Hepatocyte (in vitro differentiated cells): ENCODE data around the gene TMOD1. TPM values are rescaled to one million over a fixed set of nuclear protein-coding genes. Genes with fewer than 3 reads are reported as not detected.

Experiments
- DNase-seq: peaks from one replicate; pipeline ENCODE4 v3.0.0-alpha.2; 2016; ENCODE audit warnings: low spot score
- H2AFZ ChIP-seq: fragments of 200-600 bp; sonication (generic); 2 replicates; pipeline ENCODE4 v1.6.0; 2016; ENCODE audit warnings: antibody characterized with exemption, mild to moderate bottlenecking
- H3K27ac ChIP-seq: fragments of 200-600 bp; sonication (generic); 2 replicates; pipeline ENCODE4 v1.5.1; 2016; ENCODE audit warnings: mild to moderate bottlenecking
- H3K27me3 ChIP-seq: fragments of 200-600 bp; sonication (generic); 2 replicates; pipeline ENCODE4 v1.6.1; 2016
- H3K36me3 ChIP-seq: fragments of 200-600 bp; sonication (generic); replicated peaks from 2 replicates; pipeline ENCODE4 v1.5.1; 2016; ENCODE audit warnings: low read depth; ENCODE audit not compliant: insufficient read depth
- H3K4me1 ChIP-seq: fragments of 200-600 bp; sonication (generic); 2 replicates; pipeline ENCODE4 v1.5.1; 2016; ENCODE audit warnings: mild to moderate bottlenecking, moderate library complexity; ENCODE audit not compliant: insufficient read depth
- H3K4me2 ChIP-seq: fragments of 200-600 bp; sonication (generic); 2 replicates; pipeline ENCODE4 v1.6.0; 2016
- H3K4me3 ChIP-seq: fragments of 200-600 bp; sonication (generic); 2 replicates; pipeline ENCODE4 v1.5.1; 2016; ENCODE audit warnings: mild to moderate bottlenecking
- H3K79me2 ChIP-seq: fragments of 200-600 bp; sonication (generic); 2 replicates; pipeline ENCODE4 v1.6.0; 2017; ENCODE audit warnings: mild to moderate bottlenecking
- H3K9me2 ChIP-seq: fragments of 200-600 bp; sonication (generic); replicated peaks from 2 replicates; pipeline ENCODE4 v1.6.0; 2017; ENCODE audit warnings: mild to moderate bottlenecking; ENCODE audit not compliant: insufficient read depth
- H3K9me3 ChIP-seq: fragments of 200-600 bp; sonication (generic); 2 replicates; pipeline ENCODE4 v1.5.1; 2016; ENCODE audit warnings: low read depth, mild to moderate bottlenecking
- H4K20me1 ChIP-seq: fragments of 200-600 bp; sonication (generic); 2 replicates; pipeline ENCODE4 v1.6.0; 2016; ENCODE audit warnings: mild to moderate bottlenecking; ENCODE audit not compliant: insufficient read depth, poor library complexity, severe bottlenecking
- EZH2 ChIP-seq: fragments of 200-600 bp; sonication (generic); IDR thresholded peaks from 2 replicates; pipeline ENCODE4 v1.6.1; 2016; ENCODE audit warnings: antibody characterized with exemption, mild to moderate bottlenecking, borderline replicate concordance
- EZH2phosphoT487 ChIP-seq: fragments of 200-600 bp; sonication (generic); IDR thresholded peaks from one replicate; pipeline ENCODE4 v1.6.1; 2018; ENCODE audit warnings: antibody characterized with exemption, mild to moderate bottlenecking, low read depth, moderate library complexity; ENCODE audit not compliant: unreplicated experiment, severe bottlenecking
- WGBS: methylation state at CpG from one replicate; pipeline ENCODE4 v1.1.6; 2016; ENCODE audit warnings: low lambda C conversion rate; ENCODE audit errors: missing lambda C conversion rate; 5-methylcytosine and 5-hydroxymethylcytosine counted together
- polyA plus RNA-seq: library from polyadenylated mRNA; unstranded; fragments of >200 nt; fragmentation: Nextera tagmentation; extraction: Ambion mirVana; gene quantifications from 2 replicates; pipeline ENCODE4 v1.2.1, GENCODE V29; 2016
- total RNA-seq: library from RNA; depleted of rRNA; stranded (reverse); fragments of >200 nt; gene quantifications from 2 replicates; pipeline ENCODE4 v1.2.3, GENCODE V29; 2014
- TF ChIP-seq, protein P1 (sequence below): fragments of 200-600 bp; sonication (generic); IDR thresholded peaks from 2 replicates; pipeline ENCODE4 v1.5.1; 2016; ENCODE audit warnings: antibody characterized with exemption, mild to moderate bottlenecking; ENCODE audit not compliant: poor library complexity

The TMOD1 gene
- total and polyA plus RNA-seq, 2 experiments from 2014 or later = 0.47 to 3.5 TPM

DNA sequence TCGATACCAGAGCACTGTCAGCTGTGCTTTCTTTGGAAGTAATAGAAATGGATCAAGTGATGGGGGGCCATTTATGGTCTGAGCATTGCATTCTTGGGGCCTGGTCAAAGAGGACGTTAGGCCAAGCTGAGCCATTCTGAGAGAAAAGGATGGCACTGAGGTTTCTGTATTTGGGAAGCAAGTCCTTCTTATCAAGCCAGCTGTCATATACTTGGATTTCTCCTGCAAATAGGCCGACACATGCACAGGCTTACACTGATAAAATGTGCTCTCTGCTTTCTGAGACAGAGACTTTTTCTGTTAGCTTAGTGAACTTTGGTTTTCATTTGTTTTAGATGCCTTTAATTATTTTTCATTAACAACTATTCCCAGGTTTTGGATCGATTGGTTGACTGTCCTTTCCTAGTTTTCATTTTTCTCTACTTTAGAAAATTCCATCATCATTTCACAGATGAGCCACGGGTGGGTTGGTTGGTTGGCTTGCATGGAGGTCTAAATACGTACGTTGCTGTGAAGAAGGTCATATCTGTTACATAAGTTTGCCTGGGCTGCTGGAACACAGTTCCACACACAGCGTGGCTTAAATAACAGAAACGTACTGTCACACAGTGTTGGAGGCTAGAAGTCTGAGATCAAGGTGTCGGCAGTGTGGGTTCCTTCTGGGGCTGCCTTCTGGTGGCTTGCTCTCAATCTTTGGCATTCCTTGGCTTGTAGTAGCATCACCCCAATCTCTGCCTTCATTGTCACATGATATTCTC lies 20.3 kb downstream of the TMOD1 start:
- DNase-seq = no peak

DNA sequence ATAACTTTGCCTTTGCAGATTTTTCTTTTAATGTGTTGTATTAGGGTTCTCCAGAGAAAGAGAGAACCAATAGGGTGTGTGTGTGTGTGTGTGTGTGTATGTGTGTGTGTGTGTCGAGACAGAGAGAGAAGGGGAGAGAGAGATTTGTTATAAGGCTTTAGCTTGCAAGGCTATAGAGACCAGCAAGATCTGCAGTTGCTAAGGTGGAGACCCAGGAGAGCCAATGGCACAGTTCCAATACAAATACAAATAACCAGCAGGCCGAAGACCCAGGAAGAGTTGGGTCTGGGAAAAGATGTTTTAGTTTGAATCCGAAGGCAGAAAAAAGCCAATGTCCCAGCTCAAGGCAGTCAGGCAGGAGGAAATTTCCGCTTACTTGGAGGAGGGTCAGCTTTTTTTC lies 23.0 kb downstream of the TMOD1 start:
- Histone ChIP-seq H2AFZ (no peak overlapping the region), H3K4me3 (no peak overlapping the region), H3K4me2 (no peak overlapping the region), H4K20me1 (no peaks in the 10 kb centered on the region), H3K9me3 (no peaks in the 10 kb centered on the region), H3K36me3 (no peaks in the 10 kb centered on the region), H3K9me2 (no peaks in the 10 kb centered on the region), H3K79me2 (no peaks in the 10 kb centered on the region), H3K27ac (no peak overlapping the region), H3K4me1 (no peaks in the 10 kb centered on the region), H3K27me3 (no peaks in the 10 kb centered on the region)
- no peak for DNase-seq
- WGBS = 88% methylated on average over 4 of the region's 4 CpGs
- no peak for TF ChIP-seq EZH2
- TF ChIP-seq, protein P1, sequence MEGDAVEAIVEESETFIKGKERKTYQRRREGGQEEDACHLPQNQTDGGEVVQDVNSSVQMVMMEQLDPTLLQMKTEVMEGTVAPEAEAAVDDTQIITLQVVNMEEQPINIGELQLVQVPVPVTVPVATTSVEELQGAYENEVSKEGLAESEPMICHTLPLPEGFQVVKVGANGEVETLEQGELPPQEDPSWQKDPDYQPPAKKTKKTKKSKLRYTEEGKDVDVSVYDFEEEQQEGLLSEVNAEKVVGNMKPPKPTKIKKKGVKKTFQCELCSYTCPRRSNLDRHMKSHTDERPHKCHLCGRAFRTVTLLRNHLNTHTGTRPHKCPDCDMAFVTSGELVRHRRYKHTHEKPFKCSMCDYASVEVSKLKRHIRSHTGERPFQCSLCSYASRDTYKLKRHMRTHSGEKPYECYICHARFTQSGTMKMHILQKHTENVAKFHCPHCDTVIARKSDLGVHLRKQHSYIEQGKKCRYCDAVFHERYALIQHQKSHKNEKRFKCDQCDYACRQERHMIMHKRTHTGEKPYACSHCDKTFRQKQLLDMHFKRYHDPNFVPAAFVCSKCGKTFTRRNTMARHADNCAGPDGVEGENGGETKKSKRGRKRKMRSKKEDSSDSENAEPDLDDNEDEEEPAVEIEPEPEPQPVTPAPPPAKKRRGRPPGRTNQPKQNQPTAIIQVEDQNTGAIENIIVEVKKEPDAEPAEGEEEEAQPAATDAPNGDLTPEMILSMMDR = no peak

More for the DNA sequence above, 20.3 kb downstream of the TMOD1 start:
- Histone ChIP-seq H3K9me3 (no peaks in the 10 kb centered on the region), H3K27ac (no peak overlapping the region), H3K4me2 (no peak overlapping the region), H3K36me3 (no peaks in the 10 kb centered on the region), H3K4me3 (no peak overlapping the region), H3K4me1 (no peaks in the 10 kb centered on the region), H3K79me2 (no peaks in the 10 kb centered on the region), H3K9me2 (no peaks in the 10 kb centered on the region), H4K20me1 (no peaks in the 10 kb centered on the region), H3K27me3 (no peaks in the 10 kb centered on the region), H2AFZ (no peak overlapping the region)
- 86% methylated on average over 10 of the region's 10 CpGs for WGBS
- TF ChIP-seq, protein P1 = no peak
- no peak for TF ChIP-seq EZH2phosphoT487
- no peak for TF ChIP-seq EZH2

DNA sequence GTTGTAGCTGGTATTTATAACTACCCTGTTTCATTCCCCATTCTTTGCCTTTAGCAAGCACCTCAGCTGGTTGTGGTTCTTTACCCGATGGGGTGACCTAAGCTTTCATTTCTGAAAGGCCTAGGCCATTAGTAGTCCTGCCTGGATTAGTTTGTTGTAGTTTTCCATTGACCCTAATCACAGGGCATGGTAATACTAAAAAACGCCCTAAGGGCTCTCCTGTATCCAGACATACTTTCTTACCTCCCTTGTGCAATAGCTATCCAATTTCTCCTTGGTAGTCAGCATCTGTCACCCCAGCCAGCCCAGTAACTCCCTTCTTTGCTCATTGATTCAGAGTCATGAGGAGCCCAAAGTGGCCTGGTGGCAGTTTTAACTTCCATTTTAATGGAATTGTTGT lies 24.0 kb downstream of the TMOD1 start:
- DNase-seq = no peak
- H4K20me1 ChIP-seq = no peaks in the 10 kb centered on the region
- H2AFZ ChIP-seq = no peak overlapping the region
- no peak overlapping the region for H3K4me3 ChIP-seq
- H3K27ac ChIP-seq = no peak overlapping the region
- H3K4me1 ChIP-seq = no peaks in the 10 kb centered on the region
- no peaks in the 10 kb centered on the region for H3K9me2 ChIP-seq
- TF ChIP-seq, protein P1 = no peak
- no peak for TF ChIP-seq EZH2
- TF ChIP-seq EZH2phosphoT487 = no peak
- H3K9me3 ChIP-seq = no peaks in the 10 kb centered on the region
- no peaks in the 10 kb centered on the region for H3K27me3 ChIP-seq
- 64% methylated on average over 2 of the region's 2 CpGs for WGBS
- no peaks in the 10 kb centered on the region for H3K36me3 ChIP-seq
- no peak overlapping the region for H3K4me2 ChIP-seq
- no peaks in the 10 kb centered on the region for H3K79me2 ChIP-seq
